Parathyroid adenoma (tissue), 2 donors: Measurements from ENCODE around the gene RRBP1.

Experiments used
- H2AFZ ChIP-seq: fragments of 300-600 bp; sonication (generic); one replicate; pipeline ENCODE4 v1.7.0; 2017; ENCODE audit warnings: antibody characterized with exemption, mild to moderate bottlenecking
- H3K27ac ChIP-seq: fragments of 300-600 bp; sonication (generic); one replicate; pipeline ENCODE4 v1.7.0; 2017
- H3K27me3 ChIP-seq: fragments of 300-600 bp; sonication (generic); one replicate; pipeline ENCODE4 v1.7.0; 2017; ENCODE audit warnings: low read length; ENCODE audit not compliant: control insufficient read depth, insufficient read depth
- H3K36me3 ChIP-seq: fragments of 300-600 bp; sonication (generic); one replicate; pipeline ENCODE4 v1.7.0; 2017; ENCODE audit warnings: low read length; ENCODE audit not compliant: control insufficient read depth, insufficient read depth
- H3K4me1 ChIP-seq: fragments of 300-600 bp; sonication (generic); one replicate; pipeline ENCODE4 v1.7.0; 2017; ENCODE audit warnings: control low read depth
- H3K4me2 ChIP-seq: fragments of 300-600 bp; sonication (generic); one replicate; pipeline ENCODE4 v1.7.0; 2017; ENCODE audit warnings: low read length
- H3K4me3 ChIP-seq: fragments of 300-600 bp; sonication (generic); one replicate; pipeline ENCODE4 v1.7.0; 2017; ENCODE audit warnings: low read depth, low read length
- H3K79me2 ChIP-seq: fragments of 300-600 bp; sonication (generic); one replicate; pipeline ENCODE4 v1.7.0; 2017; ENCODE audit warnings: control low read depth
- H3K9ac ChIP-seq: fragments of 300-600 bp; sonication (generic); one replicate; pipeline ENCODE4 v1.7.0; 2017; ENCODE audit warnings: mild to moderate bottlenecking
- H3K9me3 ChIP-seq: fragments of 300-600 bp; sonication (generic); one replicate; pipeline ENCODE4 v1.7.0; 2017; ENCODE audit warnings: low read length; ENCODE audit not compliant: control insufficient read depth
- TF ChIP-seq, protein P1 (sequence below): fragments of 300-600 bp; sonication (generic); IDR thresholded peaks from one replicate; pipeline ENCODE4 v1.7.0; 2017; ENCODE audit warnings: antibody characterized with exemption, mild to moderate bottlenecking
- donor health status: primary hyperparathyroidism.

The RRBP1 gene

DNA sequence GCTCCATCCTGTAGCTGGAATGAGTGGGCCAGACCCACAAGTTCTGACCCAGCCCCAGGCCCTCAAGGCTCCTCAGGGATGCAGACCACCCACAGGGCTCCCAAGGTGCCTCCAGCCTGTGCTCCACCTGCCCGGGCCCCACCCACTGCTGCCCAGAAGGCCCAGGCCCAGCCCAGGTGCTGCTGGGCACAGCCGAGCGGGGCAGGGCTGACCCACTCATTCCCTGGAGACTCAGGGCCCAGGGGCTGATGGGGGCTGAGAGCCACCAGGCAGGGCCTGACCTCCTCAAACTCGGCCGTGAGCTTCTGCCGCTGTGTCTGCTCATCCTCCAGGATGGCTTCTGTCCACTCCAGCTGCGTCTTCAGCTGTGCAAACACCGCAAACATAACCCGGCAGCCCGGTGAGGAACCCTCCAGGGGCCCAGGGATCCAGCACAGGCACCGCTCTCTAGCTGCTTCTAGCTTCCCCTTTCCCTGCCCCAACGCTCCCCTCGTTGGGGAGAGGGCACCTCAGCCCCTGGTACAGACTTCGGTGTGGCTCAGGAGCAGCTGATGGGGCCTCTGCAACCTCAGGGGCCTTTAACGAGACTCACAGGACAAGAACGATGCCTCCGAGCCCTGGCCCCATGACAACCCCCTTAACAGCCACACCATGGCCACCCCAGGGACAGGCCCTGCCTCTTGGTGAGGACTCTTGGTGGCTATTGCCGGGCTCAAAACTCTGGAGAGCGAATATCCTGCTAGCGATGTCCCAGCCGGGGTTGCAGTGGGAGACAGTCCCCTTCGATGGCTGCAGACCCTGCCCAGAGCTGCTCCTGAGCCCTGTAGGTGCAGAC, 66.2 kb downstream of the RRBP1 start:
- H3K27me3 ChIP-seq: no peaks in the 10 kb centered on the region
- no peaks in the 10 kb centered on the region for H3K36me3 ChIP-seq
- H3K79me2 ChIP-seq: no peaks in the 10 kb centered on the region
- H3K4me1 ChIP-seq: peaks cover 5% of the 10 kb centered on the region
- no peak overlapping the region for H3K4me3 ChIP-seq
- no peaks in the 10 kb centered on the region for H3K9me3 ChIP-seq
- no peak overlapping the region for H2AFZ ChIP-seq
- H3K4me2 ChIP-seq: no peak overlapping the region
- no peak overlapping the region for H3K9ac ChIP-seq
- TF ChIP-seq, protein P1, sequence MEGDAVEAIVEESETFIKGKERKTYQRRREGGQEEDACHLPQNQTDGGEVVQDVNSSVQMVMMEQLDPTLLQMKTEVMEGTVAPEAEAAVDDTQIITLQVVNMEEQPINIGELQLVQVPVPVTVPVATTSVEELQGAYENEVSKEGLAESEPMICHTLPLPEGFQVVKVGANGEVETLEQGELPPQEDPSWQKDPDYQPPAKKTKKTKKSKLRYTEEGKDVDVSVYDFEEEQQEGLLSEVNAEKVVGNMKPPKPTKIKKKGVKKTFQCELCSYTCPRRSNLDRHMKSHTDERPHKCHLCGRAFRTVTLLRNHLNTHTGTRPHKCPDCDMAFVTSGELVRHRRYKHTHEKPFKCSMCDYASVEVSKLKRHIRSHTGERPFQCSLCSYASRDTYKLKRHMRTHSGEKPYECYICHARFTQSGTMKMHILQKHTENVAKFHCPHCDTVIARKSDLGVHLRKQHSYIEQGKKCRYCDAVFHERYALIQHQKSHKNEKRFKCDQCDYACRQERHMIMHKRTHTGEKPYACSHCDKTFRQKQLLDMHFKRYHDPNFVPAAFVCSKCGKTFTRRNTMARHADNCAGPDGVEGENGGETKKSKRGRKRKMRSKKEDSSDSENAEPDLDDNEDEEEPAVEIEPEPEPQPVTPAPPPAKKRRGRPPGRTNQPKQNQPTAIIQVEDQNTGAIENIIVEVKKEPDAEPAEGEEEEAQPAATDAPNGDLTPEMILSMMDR: no peak
- no peak overlapping the region for H3K27ac ChIP-seq

GRCh38 chr20:17614812-17615644, 67.0 kb downstream of the RRBP1 start:
- H3K4me2 ChIP-seq: no peak overlapping the region
- no peak overlapping the region for H3K9ac ChIP-seq
- no peak overlapping the region for H3K27ac ChIP-seq
- TF ChIP-seq, protein P1: no peak
- H3K9me3 ChIP-seq: no peaks in the 10 kb centered on the region
- H3K4me3 ChIP-seq: no peak overlapping the region
- peaks cover 2% of the 10 kb centered on the region for H3K79me2 ChIP-seq
- H3K36me3 ChIP-seq: no peaks in the 10 kb centered on the region
- no peak overlapping the region for H2AFZ ChIP-seq
- H3K4me1 ChIP-seq: peaks cover 8% of the 10 kb centered on the region
- no peaks in the 10 kb centered on the region for H3K27me3 ChIP-seq

DNA sequence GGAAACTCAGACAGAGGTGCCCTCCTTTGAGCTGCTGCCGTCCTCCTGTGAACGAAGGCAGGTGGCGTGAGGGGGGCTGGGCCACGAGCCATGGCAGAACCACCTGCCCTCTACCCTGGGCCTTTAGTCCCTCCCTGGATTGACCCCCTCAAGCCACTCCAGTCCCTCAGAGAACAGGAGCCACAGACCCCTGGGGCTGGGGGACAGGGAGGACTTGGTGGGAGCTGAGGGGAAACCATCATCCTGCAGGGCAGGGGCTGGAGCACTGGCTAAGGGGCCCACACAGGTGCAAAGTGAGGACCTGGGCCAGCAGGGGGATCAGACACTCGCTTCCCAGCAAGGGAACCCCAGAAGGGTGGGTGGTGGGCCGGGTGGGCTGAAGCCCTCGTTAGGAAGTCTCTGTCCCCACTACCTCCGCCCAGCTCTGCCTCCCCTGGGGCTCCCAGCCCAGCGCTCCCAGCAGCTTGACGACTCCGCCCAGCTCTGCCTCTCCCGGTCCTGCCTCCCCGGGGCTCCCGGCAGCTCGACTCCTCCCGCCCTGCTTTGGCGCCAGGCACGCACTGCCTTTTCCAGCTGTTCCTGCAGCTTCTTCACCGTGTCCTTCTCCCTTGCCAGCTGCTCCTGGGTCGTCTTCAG, 67.7 kb downstream of the RRBP1 start:
- TF ChIP-seq, protein P1: no peak
- Histone ChIP-seq H3K4me1 (peaks cover 8% of the 10 kb centered on the region), H3K9ac (no peak overlapping the region), H3K79me2 (peaks cover 4% of the 10 kb centered on the region), H3K27ac (no peak overlapping the region), H3K36me3 (no peaks in the 10 kb centered on the region), H3K27me3 (no peaks in the 10 kb centered on the region), H2AFZ (no peak overlapping the region), H3K9me3 (no peaks in the 10 kb centered on the region), H3K4me3 (no peak overlapping the region), H3K4me2 (no peak overlapping the region)

DNA sequence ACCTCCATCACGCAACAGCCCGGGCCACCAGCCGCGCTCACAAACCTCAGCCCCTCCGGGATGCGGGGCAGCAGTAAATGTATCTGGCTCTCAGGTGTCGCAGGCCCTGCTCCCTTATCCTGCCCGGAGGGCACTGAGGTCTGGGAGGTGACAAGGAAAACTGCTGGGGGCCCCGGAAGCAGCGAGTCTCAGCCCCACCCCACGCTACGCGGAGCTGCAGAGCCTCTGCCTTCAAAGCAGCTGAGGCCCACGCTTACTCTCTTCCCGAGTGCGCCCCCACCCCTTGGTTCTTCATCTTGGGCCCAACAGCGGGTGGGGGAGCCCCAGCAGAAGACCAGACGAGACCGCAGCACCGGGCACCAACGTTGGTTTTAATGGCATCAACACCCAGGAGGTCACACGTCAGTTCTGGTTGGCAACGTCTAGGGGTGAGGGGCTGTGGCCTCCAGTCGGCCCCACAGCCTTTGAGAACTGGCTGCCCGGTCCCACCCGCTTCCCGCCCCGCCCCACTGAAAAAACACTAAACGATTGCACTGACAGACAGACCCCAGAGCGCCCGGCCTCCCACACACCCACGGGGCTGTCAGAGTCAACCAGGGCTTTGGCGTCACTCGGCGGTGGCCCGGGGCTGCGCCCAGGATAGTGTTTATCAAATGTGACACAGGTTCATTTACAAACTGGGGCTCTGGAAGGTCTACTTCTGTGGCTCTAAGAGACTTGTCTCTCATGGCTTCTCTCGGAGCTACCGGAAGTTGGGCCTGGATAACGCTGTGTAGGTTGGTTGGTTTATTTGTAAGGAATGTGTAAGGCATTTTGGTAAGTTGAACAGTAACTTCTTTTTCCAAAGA, 68.5 kb downstream of the RRBP1 start:
- Histone ChIP-seq H3K27ac (no peak overlapping the region), H2AFZ (no peak overlapping the region), H3K9me3 (no peaks in the 10 kb centered on the region), H3K27me3 (no peaks in the 10 kb centered on the region), H3K36me3 (no peaks in the 10 kb centered on the region), H3K79me2 (peaks cover 7% of the 10 kb centered on the region), H3K9ac (no peak overlapping the region), H3K4me3 (no peak overlapping the region), H3K4me1 (peaks cover 8% of the 10 kb centered on the region), H3K4me2 (no peak overlapping the region)
- TF ChIP-seq, protein P1: no peak
